ENCODE results near the gene EPHA2. TPM values are rescaled to one million over a fixed set of nuclear protein-coding genes. Genes with fewer than 3 reads are reported as not detected.

Gene EPHA2
- total RNA-seq, 1 experiment from 2014 or later = 331 TPM

DNA sequence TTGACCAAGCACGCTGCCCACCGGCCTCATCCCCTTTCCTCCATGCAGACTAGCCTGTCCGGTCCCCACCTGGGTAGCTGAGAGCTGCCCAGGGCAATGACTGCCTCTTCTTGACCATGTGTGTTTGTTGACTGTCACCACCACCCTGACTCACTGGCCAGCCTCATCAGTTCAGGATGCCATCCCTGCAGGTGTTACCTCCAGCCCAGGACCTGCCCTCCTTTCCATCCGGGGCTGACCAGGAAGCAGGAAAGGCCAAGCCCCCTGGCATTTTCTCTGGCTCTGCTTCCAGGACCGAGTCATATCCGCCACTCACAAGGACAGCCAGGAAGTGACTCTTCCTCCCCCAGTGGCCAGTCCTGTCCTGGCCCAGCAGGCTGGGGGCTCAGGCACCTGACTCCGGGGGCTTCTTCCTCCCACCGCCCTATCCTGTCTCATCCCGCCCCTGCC is 17.1 kb downstream of the EPHA2 start:
- DNase-seq (ENCODE audit: low spot score) = peak; percentile 62

DNA sequence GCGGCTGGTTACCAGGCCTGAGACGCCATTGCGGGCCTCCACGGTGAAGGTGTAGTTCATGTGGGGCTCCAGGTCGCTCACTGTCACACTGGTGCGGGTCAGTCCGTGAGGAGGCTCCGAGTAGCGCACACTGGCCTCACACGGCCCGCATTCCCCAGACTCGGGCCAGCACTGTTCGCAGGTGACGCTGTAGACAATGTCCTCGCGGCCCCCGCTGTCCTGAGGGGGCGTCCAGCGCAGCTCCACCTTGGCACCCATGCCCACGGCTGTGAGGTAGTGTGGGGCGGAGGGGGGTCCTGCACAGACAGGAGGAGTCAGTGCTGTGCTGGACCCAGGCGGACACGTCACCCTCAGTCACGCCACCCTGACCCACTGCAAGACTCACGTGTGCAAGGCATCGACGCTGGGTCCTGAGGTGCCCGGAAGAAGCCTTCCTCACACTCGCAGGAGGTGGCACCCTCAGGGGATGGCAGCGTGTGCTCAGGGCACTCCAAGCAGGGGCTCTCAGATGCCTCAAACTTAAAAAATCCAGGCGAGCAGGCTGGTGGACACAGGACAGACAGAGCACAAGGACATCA is 17.9 kb downstream of the EPHA2 start:
- no peak for DNase-seq (ENCODE audit: low spot score)

DNA sequence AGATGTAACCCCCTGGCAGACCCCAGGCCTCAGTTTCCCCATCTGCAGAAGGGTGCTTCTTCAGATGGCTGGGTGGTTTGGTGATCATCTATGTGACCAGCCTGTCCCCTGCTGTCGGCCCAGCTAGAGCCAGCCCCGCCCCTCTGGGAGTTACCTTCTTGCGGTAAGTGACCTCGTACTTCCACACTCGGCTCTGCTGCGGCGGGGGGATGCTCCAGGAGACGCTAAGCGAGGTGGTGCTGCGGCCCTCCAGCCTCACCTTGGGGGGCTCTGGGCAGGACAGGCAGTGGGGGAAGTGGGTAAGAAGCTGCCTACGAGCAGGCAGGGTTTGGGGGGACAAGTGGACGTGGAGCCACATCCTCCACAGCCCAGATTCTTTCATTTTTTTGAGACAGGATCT is 20.4 kb downstream of the EPHA2 start:
- no peak for DNase-seq (ENCODE audit: low spot score)

GRCh38 chr1:16134906-16135305 is 21.0 kb downstream of the EPHA2 start:
- DNase-seq (ENCODE audit: low spot score) = no peak

GRCh38 chr1:16134066-16134801 is 21.6 kb downstream of the EPHA2 start:
- DNase-seq (ENCODE audit: low spot score) = no peak

- no peak for DNase-seq (ENCODE audit: low spot score)
Observed at GRCh38 chr1:16133007-16133961, 22.6 kb downstream of the EPHA2 start.

GRCh38 chr1:16132325-16132785 is 23.5 kb downstream of the EPHA2 start:
- DNase-seq (ENCODE audit: low spot score) = no peak

- DNase-seq (ENCODE audit: low spot score) = no peak
Observed at GRCh38 chr1:16131636-16132324, 24.1 kb downstream of the EPHA2 start.

- DNase-seq (ENCODE audit: low spot score) = no peak
Observed at GRCh38 chr1:16130827-16131226, 25.0 kb downstream of the EPHA2 start.

- no peak for DNase-seq (ENCODE audit: low spot score)
Observed at GRCh38 chr1:16129921-16130543, 25.8 kb downstream of the EPHA2 start.

GRCh38 chr1:16129316-16129715 is 26.6 kb downstream of the EPHA2 start:
- no peak for DNase-seq (ENCODE audit: low spot score)

- DNase-seq (ENCODE audit: low spot score) = no peak
Observed at GRCh38 chr1:16128338-16128741, 27.5 kb downstream of the EPHA2 start.

GRCh38 chr1:16127676-16128337 is 28.1 kb downstream of the EPHA2 start:
- no peak for DNase-seq (ENCODE audit: low spot score)

- no peak for DNase-seq (ENCODE audit: low spot score)
Observed at GRCh38 chr1:16126743-16127515, 28.9 kb downstream of the EPHA2 start.

DNA sequence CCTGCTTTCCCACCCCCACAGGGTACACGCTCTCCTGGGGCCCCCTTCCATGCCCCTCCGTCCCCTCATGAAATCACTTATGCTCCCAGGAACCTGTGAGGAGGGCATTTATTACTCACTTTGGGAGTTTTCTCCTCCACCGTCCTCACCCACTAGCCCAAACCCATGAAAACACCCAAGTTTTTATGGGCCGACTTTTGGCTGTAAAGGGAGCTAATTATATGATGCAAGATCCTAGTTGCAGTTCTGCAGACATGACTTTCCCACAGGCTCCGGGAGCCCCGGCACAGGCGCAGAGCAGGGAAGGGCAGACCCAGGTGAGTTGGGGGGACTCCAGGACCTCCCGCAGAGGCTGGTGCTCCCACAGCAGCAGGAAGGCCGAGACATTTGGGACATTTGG is 29.7 kb downstream of the EPHA2 start:
- no peak for DNase-seq (ENCODE audit: low spot score)

GRCh38 chr1:16125483-16125882 is 30.4 kb downstream of the EPHA2 start:
- DNase-seq (ENCODE audit: low spot score) = no peak

GRCh38 chr1:16125088-16125470 is 30.8 kb downstream of the EPHA2 start:
- DNase-seq (ENCODE audit: low spot score) = no peak

DNA sequence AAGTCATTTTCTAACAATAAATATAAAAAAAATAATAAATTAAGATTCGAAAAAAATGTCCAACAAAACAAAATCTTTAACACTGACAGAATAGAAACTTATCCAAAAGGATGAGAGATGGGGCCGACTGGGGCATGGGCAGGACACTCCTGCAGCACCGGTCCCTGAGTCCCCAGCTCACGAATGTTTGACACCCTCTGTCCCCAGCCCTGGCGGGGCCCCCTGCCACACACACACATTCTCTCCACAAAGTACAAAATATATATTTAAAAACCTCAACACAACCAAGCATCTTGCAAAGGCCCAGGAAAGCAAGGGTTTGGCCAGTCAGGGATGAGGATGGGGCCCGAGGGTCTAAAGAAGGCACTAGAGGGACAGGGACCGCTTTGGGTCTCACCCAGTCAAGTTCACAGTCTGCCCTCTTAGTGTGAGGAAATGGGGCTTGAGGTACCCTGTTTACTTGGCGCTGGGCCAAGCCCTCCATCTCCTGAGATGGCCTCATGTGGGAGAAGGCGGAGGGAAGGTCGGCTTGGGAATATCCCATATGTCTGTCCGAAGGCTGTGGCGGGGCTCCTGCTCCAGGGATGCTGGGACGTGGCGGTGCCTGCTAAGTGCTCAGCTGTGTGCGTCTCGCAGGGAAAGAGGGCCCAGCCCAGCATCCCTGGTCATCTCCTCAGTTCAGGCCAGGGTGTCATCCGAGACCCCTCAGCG is 31.3 kb downstream of the EPHA2 start:
- DNase-seq (ENCODE audit: low spot score) = no peak

DNA sequence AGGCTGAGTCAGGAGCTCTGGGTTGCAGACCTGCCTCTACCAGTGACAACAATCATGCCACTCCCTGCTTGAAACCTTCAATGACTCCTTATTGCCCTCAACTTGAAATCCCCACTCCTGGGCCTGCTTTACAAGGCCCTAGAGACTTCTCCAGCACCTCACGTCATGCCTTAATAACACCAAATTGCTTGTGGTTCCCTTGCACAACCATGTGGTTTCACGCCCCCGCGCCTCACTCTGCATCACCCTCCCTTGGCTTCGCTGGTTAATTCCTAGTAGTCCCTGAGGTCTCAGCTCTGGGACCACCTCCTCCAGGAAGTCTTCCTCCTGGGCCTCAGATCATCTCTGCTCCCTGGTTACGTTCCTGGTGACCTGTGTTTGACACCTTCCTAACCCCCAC is 33.0 kb downstream of the EPHA2 start:
- no peak for DNase-seq (ENCODE audit: low spot score)
